Measurements from ENCODE around the gene MYORG. TPM values are rescaled to one million over a fixed set of nuclear protein-coding genes. Genes with fewer than 3 reads are reported as not detected.
"Not testable (repeated sequence)": the region's sequence is repeated elsewhere in the genome, so short reads cannot be mapped to it uniquely, and the experiment has no call there.

The MYORG gene
- polyA plus RNA-seq, 1 experiment = 0.19 TPM

GRCh38 chr9:34370970-34371880, 5.5 kb downstream of the MYORG start:
- H3K27ac ChIP-seq (ENCODE audit: low read depth, low read length) = no peak overlapping the region
- H3K27me3 ChIP-seq (ENCODE audit: control insufficient read depth, insufficient read depth, low read length) = peaks cover 47% of the 10 kb centered on the region
- ChIA-PET CTCF (interaction anchor here (1.0 to 2.3 kb wide), 3 partner anchors 8 to 119 kb away, joined by 3 to 14 read pairs (median 3); no protein-coding TSS in a partner anchor), POLR2A (no interaction called here)
- H3K4me3 ChIP-seq (ENCODE audit: low read depth, low read length) = peak overlapping the region; percentile 34
- no peak for TF ChIP-seq CTCF (IDR thresholded peaks at IDR 0.05; ENCODE audit: low read depth, low read length)
- peaks cover 22% of the 10 kb centered on the region for H3K9me3 ChIP-seq (ENCODE audit: control insufficient read depth, insufficient read depth, low read length)
- DNase-seq (ENCODE audit: low read depth, low spot score) = no peak

GRCh38 chr9:34370335-34370969, 6.2 kb downstream of the MYORG start:
- Histone ChIP-seq H3K9me3 (ENCODE audit: control insufficient read depth, insufficient read depth, low read length) (peaks cover 22% of the 10 kb centered on the region), H3K27me3 (ENCODE audit: control insufficient read depth, insufficient read depth, low read length) (peaks cover 44% of the 10 kb centered on the region), H3K4me3 (ENCODE audit: low read depth, low read length) (peak overlapping the region; percentile 34; the same call in 1 of the 2 replicates), H3K27ac (ENCODE audit: low read depth, low read length) (no peak overlapping the region)
- ChIA-PET POLR2A (no interaction called here), CTCF (interaction anchor here (1.0 to 2.3 kb wide), 3 partner anchors 9 to 118 kb away, joined by 3 to 14 read pairs (median 3); no protein-coding TSS in a partner anchor)
- no peak for DNase-seq (ENCODE audit: low read depth, low spot score)
- TF ChIP-seq CTCF (IDR thresholded peaks at IDR 0.05; ENCODE audit: low read depth, low read length) = no peak

GRCh38 chr9:34369636-34370035, 7.1 kb downstream of the MYORG start:
- H3K27me3 ChIP-seq (ENCODE audit: control insufficient read depth, insufficient read depth, low read length) = peaks cover 41% of the 10 kb centered on the region
- no peak for DNase-seq (ENCODE audit: low read depth, low spot score)
- H3K4me3 ChIP-seq (ENCODE audit: low read depth, low read length) = no peak overlapping the region
- POLR2A ChIA-PET = no interaction called here
- CTCF ChIA-PET = interaction anchor here (0.6 to 2.3 kb wide), 2 partner anchors 10 to 38 kb away, joined by 9 to 14 read pairs; no protein-coding TSS in a partner anchor
- no peak for TF ChIP-seq CTCF (IDR thresholded peaks at IDR 0.05; ENCODE audit: low read depth, low read length)
- H3K9me3 ChIP-seq (ENCODE audit: control insufficient read depth, insufficient read depth, low read length) = peaks cover 22% of the 10 kb centered on the region
- H3K27ac ChIP-seq (ENCODE audit: low read depth, low read length) = no peak overlapping the region

- peaks cover 22% of the 10 kb centered on the region for H3K9me3 ChIP-seq (ENCODE audit: control insufficient read depth, insufficient read depth, low read length)
- H3K27me3 ChIP-seq (ENCODE audit: control insufficient read depth, insufficient read depth, low read length) = peaks cover 41% of the 10 kb centered on the region
- DNase-seq (ENCODE audit: low read depth, low spot score); POLR2A ChIA-PET; H3K4me3 ChIP-seq (ENCODE audit: low read depth, low read length); H3K27ac ChIP-seq (ENCODE audit: low read depth, low read length): not testable (repeated sequence)
- CTCF ChIA-PET = interaction anchor here (0.6 to 1.0 kb wide), 2 partner anchors 35 to 37 kb away, joined by 3 to 9 read pairs; no protein-coding TSS in a partner anchor
Measured at GRCh38 chr9:34368796-34369195, 7.9 kb downstream of the MYORG start.

GRCh38 chr9:34367751-34368410, 8.8 kb downstream of the MYORG start:
- CTCF ChIA-PET; H3K27ac ChIP-seq (ENCODE audit: low read depth, low read length); H3K4me3 ChIP-seq (ENCODE audit: low read depth, low read length); DNase-seq (ENCODE audit: low read depth, low spot score); POLR2A ChIA-PET: not testable (repeated sequence)
- peaks cover 22% of the 10 kb centered on the region for H3K9me3 ChIP-seq (ENCODE audit: control insufficient read depth, insufficient read depth, low read length)
- H3K27me3 ChIP-seq (ENCODE audit: control insufficient read depth, insufficient read depth, low read length) = peaks cover 35% of the 10 kb centered on the region

All from AG04450 (cell line).